Head of caudate nucleus (tissue), 42 donors: ENCODE results near the gene VAPA.

ENCODE experiments used
- DNase-seq, 42 donors: peaks; one replicate each; pipeline versions ENCODE4 v3.0.0 to v3.0.0-alpha.2; 2020 to 2021; ENCODE audit warnings: mixed read lengths in 7 of 42
- intact Hi-C: fragments of 100-400 bp; cut with DNase I; formaldehyde crosslinking; loops from one replicate; pipeline ENCODE4 v1.15.0; 2022

Gene VAPA

DNA sequence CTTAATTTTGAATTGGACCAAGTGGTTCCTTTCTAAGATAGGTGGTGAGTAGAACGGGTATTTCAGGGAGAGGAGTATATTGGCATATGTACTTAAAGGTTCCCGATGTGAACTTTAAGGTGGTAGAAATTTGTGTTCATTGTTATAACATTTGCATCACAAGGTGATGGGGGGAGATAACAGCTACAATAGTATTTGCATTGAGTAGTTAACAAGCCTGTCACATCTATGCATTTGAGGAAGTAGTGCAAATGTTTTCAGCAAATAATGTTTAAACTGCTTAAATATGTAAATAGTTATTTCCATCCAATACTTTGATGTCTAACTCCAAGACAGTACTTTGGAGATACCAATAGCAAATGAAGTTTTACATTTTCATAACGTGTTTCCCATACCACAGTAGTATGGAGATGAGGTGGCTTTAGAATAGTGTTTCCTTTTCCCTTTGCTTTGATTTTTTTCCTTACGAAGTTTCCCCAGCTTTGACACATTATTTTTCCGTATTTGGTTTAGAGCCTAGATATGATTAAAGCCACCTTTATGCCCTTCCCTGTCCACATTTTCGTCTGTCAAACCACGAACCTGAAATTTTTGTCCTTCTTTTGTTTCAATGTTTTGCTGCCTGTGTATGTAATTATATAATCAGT, 46.6 kb downstream of the VAPA start:
- DNase-seq: no peak
- intact Hi-C loops: no loop called here

- intact Hi-C loops: no loop called here
- DNase-seq: peak in 7 of 42 donors; percentile 17 to 57 (median 29)
Observed at GRCh38 chr18:9961041-9961440, 47.2 kb downstream of the VAPA start.

- intact Hi-C loops: no loop called here
- no peak for DNase-seq
Observed at GRCh38 chr18:9965711-9966624, 52.2 kb downstream of the VAPA start.

DNA sequence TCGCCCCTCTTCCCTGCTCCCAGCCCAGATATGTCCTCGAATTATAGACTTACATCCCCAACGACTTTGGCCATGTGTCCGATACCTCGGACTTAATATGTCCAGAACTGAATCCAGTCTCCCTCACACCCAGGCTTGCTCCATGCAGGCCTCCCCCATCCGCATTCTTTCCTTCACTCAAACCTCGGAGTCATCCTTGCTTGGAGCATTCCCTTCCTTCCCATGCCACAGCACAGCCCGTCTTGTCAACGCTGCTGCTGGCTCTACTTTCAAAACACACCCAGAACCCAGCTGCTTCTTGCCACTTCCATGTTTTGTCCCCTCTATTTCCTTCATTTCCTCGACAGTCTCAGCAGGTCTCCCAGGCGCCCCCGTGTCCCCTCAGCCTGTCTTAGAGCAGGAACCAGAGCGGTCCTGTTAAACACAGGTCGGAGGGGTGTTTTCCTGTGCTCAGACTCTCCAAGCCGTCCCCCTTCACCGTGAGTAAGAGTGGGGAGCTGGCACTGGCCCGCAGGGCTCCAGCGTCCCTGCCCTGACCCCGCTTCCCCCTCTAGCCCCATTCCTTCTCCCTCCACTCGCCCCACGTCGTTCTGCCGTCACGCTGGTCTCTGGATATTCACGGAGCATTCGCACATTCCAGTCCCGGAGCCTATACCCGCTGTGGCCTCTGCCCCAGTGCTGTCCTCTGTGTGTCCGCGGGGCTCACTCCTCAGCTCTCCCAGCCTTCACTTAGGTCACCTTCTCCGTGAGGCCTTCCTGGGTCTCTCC, 54.4 kb downstream of the VAPA start:
- no peak for DNase-seq
- intact Hi-C loops: loop anchor here (2.0 kb wide), 1 partner anchor 553 kb away; no protein-coding TSS in a partner anchor

GRCh38 chr18:9969247-9969646, 55.4 kb downstream of the VAPA start:
- intact Hi-C loops: loop anchor here (2.0 kb wide), 1 partner anchor 552 kb away; no protein-coding TSS in a partner anchor
- DNase-seq: no peak

DNA sequence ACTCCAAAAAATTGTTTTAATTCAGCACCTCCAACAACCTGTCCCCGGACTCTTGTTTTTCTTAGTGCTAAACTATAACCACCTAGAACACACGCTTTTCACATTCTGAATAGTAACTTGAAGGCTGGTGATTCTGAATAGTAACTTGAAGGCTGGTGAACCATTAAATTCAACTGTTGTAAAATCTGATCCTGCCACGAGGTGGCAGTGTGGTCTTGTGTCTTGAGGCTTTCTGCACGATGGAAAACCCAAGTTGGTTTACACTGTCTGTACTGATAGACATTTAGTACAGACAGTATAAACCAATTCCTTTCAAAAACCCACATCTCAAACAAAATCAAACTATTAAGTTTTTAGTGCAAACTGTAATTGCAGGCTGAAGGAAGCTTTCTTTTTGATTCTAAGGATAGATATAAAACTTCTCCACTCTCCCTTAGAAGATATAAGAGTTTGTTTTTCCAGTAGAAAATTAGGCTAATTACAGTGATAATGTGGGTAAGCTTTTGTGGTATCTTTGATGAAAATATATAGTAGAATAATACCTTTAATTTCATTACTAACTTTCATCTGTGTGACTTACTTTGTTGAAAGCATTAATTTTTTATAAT, 57.6 kb downstream of the VAPA start:
- intact Hi-C loops: no loop called here
- DNase-seq: peak in 41 of 42 donors; percentile 35 to 96 (median 83)

DNA sequence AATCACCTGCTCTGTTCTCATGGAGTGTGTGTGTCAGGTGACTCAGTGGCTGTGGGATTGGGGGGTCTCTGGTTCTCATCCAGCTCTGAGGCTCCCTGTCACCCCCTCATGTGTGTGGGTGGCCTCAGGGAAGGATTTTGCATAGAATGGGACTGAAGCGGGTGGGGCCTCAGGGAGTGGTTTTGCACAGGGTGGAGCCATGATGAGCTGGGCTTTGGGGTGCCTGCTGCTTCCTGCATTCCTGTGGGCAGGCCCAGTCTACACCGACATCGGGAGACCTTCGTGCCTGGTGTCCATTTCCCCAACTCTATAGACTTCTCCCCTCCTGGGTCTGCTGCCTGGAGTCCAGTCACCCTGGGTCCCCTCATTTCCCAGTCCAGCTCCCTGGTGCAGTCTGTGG, 59.7 kb downstream of the VAPA start:
- intact Hi-C loops: no loop called here
- peak in 1 of 42 donors; percentile 29 for DNase-seq

- intact Hi-C loops: no loop called here
- no peak for DNase-seq
Observed at GRCh38 chr18:9974279-9974915, 60.6 kb downstream of the VAPA start.

DNA sequence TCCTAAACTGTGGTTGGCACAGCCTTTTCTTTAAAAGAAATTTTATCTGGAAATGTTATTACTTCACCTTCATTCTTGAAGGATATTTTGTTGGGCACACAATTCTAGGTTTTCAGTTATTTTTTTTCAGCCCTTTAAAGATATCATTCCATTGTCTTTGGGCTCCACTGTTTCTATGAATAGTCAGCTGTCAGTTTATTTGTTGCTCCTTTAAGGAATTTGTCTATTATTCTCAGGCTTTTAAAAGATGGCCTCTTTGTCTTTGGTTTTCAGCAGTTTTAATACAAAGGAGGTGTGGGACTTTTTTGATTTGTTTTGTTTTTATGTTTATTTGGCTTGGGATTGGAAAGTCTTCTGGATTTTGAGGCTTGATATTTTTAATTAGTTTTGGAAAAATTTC, 61.8 kb downstream of the VAPA start:
- no peak for DNase-seq
- intact Hi-C loops: no loop called here

- intact Hi-C loops: no loop called here
- no peak for DNase-seq
Observed at GRCh38 chr18:9982711-9983110, 68.9 kb downstream of the VAPA start.

DNA sequence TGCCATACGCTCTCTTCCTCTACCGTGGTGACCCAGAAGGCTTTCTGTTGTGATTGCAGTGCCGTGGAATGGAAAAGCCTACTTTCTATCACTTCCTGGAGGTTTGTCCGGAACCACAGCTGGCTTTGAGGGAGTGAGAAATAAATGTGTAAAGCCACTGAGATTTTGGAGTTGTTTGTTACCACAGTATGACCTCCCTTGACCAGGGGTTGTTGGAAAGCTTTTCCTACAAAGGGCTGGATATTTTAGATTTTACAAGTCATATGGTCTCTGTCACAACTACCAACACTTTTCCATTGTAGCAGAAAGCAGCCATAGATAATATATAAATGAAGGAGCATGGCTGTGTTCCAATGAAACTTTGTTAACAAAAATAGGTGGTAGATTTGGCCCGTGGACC, 70.3 kb downstream of the VAPA start:
- intact Hi-C loops: no loop called here
- DNase-seq: no peak

DNA sequence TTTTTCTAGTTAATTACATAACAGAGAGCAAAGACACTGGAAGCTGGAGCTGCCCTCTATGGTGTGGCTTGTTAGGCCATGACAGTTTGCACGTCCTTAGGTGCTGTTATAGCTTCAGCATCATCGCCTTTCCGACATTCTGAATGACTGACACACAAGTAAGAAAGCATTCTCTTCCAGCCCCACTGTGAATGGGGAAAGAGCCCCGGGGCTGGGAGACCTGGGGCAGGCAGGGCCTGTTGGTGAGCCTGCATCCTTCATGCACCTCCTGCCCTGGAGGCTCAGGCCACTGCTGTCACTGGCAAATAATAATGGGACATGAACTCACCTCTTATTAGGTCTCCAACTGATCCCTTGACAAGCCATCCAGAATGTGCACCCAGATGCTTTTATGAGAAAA, 71.8 kb downstream of the VAPA start:
- intact Hi-C loops: no loop called here

DNA sequence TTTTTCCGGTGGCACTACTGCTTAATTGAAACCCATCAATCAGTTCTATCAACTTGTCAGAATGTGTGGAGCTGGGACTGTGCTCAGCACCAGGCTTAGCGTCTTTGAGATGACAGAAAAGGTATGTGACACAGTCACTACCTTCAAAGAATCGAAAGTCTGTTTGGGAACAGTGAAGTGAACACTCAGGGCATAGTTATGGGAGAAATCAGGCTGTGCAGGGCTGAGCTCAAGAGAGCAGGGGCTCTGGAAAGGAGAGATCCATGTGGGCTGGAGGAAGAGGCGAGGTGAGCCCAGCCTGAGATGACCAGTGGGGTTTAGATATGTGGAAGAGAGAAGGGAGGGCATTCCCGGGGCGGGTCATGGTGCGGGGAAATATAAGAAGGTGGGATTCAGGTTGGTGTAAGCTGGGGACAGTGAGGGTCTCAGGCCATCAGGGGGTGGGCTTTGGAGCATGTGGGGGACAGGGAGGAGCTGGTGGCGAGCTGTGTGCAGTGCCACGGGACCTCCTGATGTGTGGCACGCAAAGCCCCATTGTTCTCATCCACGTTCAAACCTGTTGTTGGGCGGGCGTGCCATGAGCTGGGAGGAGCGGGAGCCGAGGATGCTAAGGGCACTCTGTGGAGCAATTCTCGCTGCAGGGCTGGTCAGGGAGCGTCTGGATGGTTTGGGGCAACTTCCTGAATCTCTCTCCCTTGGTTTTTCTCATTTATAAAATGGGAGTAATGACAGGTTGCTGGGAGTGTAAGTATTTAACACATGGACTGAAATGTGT, 72.5 kb downstream of the VAPA start:
- intact Hi-C loops: no loop called here
- no peak for DNase-seq

More for the DNA sequence above, 71.8 kb downstream of the VAPA start:
- no peak for DNase-seq

GRCh38 chr18:9987345-9987744, 73.5 kb downstream of the VAPA start:
- no peak for DNase-seq

DNA sequence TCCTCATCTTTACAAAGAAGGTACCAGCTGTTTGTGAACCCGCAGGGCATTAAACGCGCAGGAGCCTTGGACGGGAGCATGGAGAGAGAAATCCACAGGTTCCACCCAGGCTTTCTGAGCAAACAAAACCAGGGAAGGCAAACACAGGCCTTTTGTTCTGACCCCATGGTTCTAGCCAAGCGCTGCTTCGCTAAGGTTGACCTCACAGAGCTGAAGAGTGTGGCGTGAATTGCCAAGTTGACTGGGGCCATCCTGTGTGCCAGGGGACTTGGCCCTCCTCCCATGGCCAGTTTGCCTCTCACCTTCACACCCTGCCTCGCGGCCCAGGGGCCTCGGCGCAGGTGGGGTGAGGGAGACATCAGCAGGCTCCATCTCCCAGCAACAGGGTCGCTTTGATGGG, 74.1 kb downstream of the VAPA start:
- intact Hi-C loops: no loop called here
- peak in 24 of 42 donors; percentile 27 to 76 (median 52) for DNase-seq

More at GRCh38 chr18:9987345-9987744, 73.5 kb downstream of the VAPA start:
- intact Hi-C loops: no loop called here

GRCh38 chr18:9988665-9989064, 74.8 kb downstream of the VAPA start:
- intact Hi-C loops: no loop called here
- DNase-seq: no peak

GRCh38 chr18:9989481-9989880, 75.7 kb downstream of the VAPA start:
- peak in 1 of 42 donors; percentile 46 for DNase-seq
- intact Hi-C loops: no loop called here
